Measurements from ENCODE around the gene NEDD4L.
"Not testable (repeated sequence)": the region's sequence is repeated elsewhere in the genome, so short reads cannot be mapped to it uniquely, and the experiment has no call there.

Gene NEDD4L

DNA sequence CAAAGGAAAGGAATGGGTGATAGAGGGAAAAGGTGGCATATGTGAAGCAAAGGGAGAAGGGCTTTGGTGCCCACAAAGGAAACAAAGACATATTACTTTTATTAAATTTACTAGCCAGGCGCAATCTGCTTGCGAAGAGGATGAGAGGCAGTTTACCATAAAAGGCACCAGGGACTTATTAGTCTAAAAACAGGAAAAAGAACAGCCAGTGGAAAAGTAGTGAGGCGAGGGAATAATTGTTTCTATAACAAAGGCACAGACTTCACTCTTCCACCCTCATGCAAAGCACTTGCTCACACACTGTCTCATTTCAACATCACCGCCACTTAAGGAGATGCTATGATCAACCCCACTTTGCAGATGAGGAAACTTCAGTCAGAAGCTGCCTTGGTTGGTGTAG is 374.3 kb downstream of the NEDD4L start:
- DNase-seq (ENCODE audit: low read depth), result no peak

GRCh38 chr18:58419587-58420199 is 375.7 kb downstream of the NEDD4L start:
- no peak for DNase-seq (ENCODE audit: low read depth)

GRCh38 chr18:58426611-58427010 is 382.6 kb downstream of the NEDD4L start:
- DNase-seq (ENCODE audit: low read depth), result no peak

DNA sequence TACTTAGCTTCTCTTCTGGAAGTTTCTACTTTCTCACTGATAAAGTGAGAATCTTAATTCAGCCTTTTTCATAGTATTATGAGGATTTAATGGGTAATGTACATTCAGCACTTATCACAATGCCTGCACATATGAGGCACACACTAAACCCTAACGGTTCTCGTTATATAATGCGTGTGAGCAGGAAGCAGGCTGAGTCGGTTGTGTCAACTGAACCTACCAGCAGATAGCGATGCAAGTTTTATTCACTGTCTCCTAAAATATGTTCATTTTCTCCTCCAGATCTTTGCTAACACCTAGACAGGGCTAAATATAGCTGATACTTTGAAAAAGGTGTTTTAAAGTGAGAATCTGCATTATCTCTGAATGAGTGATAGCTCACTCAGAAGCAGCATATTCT is 383.3 kb downstream of the NEDD4L start:
- no peak for DNase-seq (ENCODE audit: low read depth)

- no peak for DNase-seq (ENCODE audit: low read depth)
These were observed 385.4 kb downstream of the NEDD4L start for GRCh38 chr18:58429442-58429841.

GRCh38 chr18:58431215-58431614 is 387.2 kb downstream of the NEDD4L start:
- DNase-seq (ENCODE audit: low read depth), result no peak

DNA sequence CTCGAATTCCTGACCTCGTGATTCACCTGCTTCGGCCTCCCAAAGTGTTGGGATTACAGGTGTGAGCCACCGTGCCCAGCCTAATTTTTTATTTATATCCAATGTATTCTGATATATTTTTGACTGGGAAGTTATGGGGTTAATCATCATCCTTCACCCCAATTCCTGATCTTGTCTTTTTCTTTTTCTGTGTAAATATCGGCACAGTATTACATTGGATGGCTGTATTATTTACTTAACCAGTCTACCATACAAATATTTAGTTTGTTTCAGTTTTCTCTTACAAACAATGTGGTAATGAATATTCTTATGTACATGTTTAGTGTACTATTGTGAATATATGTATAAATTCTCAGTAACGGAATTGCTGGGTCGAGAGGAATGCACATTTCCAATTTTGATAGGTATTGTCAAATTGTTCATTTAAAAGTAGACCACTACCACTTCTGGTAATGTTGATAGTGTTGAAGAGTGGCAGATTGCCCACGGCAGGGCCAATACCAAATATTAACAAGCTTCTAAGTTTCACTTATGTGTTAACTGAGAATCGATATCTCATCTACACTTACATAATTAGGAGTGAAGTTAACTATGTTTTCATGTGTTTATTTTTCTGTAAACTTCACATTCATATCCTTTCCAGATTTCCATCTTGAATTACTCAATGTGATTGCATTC is 388.2 kb downstream of the NEDD4L start:
- no peak for DNase-seq (ENCODE audit: low read depth)

GRCh38 chr18:58435221-58436005 is 391.4 kb downstream of the NEDD4L start:
- not testable (repeated sequence) for DNase-seq (ENCODE audit: low read depth)

GRCh38 chr18:58438161-58438957 is 394.3 kb downstream of the NEDD4L start:
- DNase-seq (ENCODE audit: low read depth), result no peak

- DNase-seq (ENCODE audit: low read depth), result no peak
These were observed 394.9 kb downstream of the NEDD4L start for GRCh38 chr18:58438958-58439300.

DNA sequence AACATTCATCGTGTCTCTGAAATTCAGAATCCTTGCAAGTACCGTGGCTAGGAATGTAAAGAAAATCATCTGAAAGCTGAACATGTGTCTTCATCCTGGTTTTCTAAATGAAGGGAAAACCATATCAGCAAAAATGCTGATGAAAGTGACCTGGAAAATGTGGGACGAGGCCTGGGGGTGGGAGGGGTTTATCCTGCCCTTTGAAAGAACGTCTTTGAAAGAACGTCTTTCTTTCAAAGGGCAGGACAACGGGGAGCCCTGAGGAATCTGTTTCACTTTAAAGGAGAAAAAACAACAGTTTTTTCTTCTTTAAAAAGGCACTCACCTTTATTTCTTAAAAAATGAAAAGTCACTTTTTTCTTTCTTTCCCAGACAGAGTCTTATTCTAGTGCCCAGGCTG is 399.6 kb downstream of the NEDD4L start:
- no peak for DNase-seq (ENCODE audit: low read depth)

- no peak for DNase-seq (ENCODE audit: low read depth)
These were observed 402.5 kb downstream of the NEDD4L start for GRCh38 chr18:58446391-58447060.

- DNase-seq (ENCODE audit: low read depth), result no peak
These were observed 403.5 kb downstream of the NEDD4L start for GRCh38 chr18:58447402-58448095.

DNA sequence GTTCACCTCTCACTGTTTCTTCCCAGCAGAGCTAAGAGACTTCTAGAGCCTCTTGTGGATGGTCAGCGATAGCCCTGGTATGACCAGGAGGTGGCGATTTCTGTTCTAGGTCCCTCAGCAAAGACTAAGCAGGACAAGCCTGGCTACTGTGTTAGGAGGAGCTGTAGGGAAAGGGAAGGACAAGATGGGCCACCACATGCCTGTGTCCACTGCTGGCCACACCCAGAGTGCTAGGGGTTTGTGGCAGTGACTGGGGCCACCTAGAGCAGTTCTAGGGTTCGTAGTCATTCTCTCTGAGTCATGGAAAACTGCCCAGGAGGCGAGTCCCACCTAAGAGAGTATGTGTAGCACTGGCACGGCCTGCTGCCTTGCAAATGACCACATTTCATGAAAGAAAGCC is 405.4 kb downstream of the NEDD4L start:
- DNase-seq (ENCODE audit: low read depth), result no peak
